ENCODE measurements around the gene KLHL12. TPM values are rescaled to one million over a fixed set of nuclear protein-coding genes. Genes with fewer than 3 reads are reported as not detected.
"Not testable (repeated sequence)": the region's sequence is repeated elsewhere in the genome, so short reads cannot be mapped to it uniquely, and the experiment has no call there.

Gene KLHL12
- total RNA-seq, 2 donors from 2014 or later, result 31.7 to 36.3 TPM

GRCh38 chr1:202915146-202915545 lies 11.9 kb downstream of the KLHL12 start:
- Mint-ChIP-seq H3K27ac (no peak overlapping the region), H3K9me3 (no peaks in the 10 kb centered on the region), H3K36me3 (peaks cover 0 to 10% of the 10 kb centered on the region in 2 donors)
- DNase-seq (ENCODE audit: low spot score in 2 of 2), result no peak
- no peak for ATAC-seq

DNA sequence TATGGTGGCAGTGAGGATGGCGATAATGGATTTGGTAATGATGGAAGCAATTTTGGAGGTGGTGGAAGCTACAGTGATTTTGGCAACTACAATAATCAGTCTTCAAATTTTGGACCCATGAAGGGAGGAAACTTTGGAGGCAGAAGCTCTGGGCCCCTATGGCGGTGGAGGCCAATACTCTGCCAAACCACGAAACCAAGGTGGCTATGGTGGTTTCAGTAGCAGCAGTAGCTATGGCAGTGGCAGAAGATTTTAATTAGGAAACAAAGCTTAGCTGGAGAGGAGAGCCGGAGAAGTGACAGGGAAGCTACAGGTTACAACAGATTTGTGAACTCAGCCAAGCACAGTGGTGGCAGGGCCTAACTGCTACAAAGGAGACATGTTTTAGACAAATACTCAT lies 14.6 kb downstream of the KLHL12 start:
- not testable (repeated sequence) for DNase-seq (ENCODE audit: low spot score in 2 of 2); ATAC-seq; H3K9me3 Mint-ChIP-seq
- Mint-ChIP-seq H3K36me3 (peaks cover 0 to 10% of the 10 kb centered on the region in 2 donors), H3K27ac (peak overlapping the region; percentile 9 to 11)

- peaks cover 0 to 10% of the 10 kb centered on the region in 2 donors for H3K36me3 Mint-ChIP-seq
- no peaks in the 10 kb centered on the region for H3K9me3 Mint-ChIP-seq
- no peak for ATAC-seq
- DNase-seq (ENCODE audit: low spot score in 2 of 2), result no peak
- peak overlapping the region in 1 of 2 donors; percentile 4 for H3K27ac Mint-ChIP-seq
Measured at GRCh38 chr1:202909494-202909893, 17.5 kb downstream of the KLHL12 start.

DNA sequence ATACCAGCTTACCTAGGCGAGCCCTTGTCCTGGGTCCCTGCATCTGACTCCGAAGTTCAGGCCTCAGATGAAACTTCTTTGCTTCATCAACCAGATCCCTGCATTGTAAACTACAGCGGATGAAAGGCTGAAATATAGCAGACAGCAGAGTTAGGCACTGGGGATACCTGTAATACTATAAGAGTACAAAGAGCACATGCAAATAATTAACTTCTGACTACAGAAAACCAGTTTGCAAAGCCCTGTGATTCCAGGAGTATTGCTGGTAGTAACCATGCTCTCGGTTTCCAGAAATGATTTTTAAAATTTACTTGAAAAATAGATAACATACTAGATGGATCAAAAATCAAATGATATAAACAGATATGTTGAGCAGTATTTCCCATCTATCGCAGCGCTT lies 18.0 kb downstream of the KLHL12 start:
- no peak for DNase-seq (ENCODE audit: low spot score in 2 of 2)
- Mint-ChIP-seq H3K36me3 (peaks cover 0 to 8% of the 10 kb centered on the region in 2 donors), H3K9me3 (no peaks in the 10 kb centered on the region), H3K27ac (no peak overlapping the region)
- no peak for ATAC-seq

DNA sequence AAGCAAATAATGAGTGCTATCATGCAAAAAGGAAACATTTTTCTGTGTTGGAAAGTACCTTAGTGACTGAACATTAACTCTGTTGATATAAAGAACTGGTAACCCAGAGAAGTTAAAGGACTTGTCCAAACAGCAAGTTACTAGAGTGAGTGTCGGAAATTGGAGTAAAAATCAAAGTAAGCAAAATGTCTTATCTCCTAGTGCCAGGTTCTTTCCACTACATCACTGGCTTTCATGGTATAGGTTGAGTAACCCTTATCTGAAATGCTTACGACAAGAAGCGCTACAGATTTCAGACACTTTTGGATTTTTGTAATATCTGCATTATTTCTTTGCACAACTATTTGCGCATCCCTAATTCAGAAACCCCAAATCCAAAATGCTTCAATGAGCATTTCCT lies 21.7 kb downstream of the KLHL12 start:
- Mint-ChIP-seq H3K36me3 (no peaks in the 10 kb centered on the region), H3K27ac (no peak overlapping the region), H3K9me3 (no peaks in the 10 kb centered on the region)
- ATAC-seq (no peak), DNase-seq (ENCODE audit: low spot score in 2 of 2) (no peak)

GRCh38 chr1:202903808-202904207 lies 23.2 kb downstream of the KLHL12 start:
- not testable (repeated sequence) for ATAC-seq; H3K27ac Mint-ChIP-seq; H3K36me3 Mint-ChIP-seq; H3K9me3 Mint-ChIP-seq; DNase-seq (ENCODE audit: low spot score in 2 of 2)

GRCh38 chr1:202901555-202901954 lies 25.5 kb downstream of the KLHL12 start:
- no peak for DNase-seq (ENCODE audit: low spot score in 2 of 2)
- no peak overlapping the region for H3K27ac Mint-ChIP-seq
- ATAC-seq, result no peak
- H3K9me3 Mint-ChIP-seq, result no peaks in the 10 kb centered on the region
- no peaks in the 10 kb centered on the region for H3K36me3 Mint-ChIP-seq

DNA sequence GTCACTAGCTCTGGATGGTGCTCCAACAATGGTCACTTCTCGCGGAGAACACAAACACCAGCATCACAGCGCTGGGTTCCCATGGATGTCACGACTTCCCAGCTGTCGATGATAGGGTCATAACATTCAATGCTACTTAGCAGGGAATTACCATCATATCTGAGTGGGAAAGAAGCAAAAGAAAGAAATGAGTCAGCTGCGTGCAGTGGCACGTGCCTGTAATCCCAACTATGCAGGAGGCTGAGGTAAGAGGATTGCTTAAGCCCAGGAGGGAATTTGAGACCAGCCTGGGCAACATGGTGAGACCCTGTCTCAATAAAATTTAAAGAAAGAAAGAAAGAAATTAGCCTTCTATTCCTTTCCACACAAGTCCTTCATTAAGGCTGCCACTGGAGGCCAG lies 34.5 kb downstream of the KLHL12 start:
- Mint-ChIP-seq H3K9me3 (no peaks in the 10 kb centered on the region), H3K27ac (no peak overlapping the region), H3K36me3 (peaks cover 0 to 17% of the 10 kb centered on the region in 2 donors)
- no peak for DNase-seq (ENCODE audit: low spot score in 2 of 2)
- ATAC-seq, result no peak

DNA sequence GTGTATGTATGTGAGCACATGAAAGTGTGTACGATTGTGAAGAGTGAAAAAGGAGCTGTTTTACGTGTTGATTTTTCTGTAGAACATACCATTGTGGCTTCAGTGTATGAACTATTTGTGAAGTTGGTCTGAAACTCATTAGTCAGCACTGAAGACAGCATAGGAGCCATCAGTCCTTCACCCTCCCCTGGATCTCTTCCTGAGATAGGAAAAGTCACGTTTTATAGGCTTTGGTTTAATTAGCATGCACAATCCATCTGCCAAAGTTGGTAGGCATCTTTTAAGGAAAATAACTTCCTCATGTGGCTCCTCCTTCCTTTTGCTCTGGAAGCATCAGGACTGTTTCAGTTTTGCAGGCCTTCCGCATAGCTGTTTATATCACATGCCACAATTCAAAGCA lies 36.6 kb downstream of the KLHL12 start:
- Mint-ChIP-seq H3K36me3 (peaks cover 0 to 17% of the 10 kb centered on the region in 2 donors), H3K9me3 (no peaks in the 10 kb centered on the region), H3K27ac (no peak overlapping the region)
- ATAC-seq (no peak), DNase-seq (ENCODE audit: low spot score in 2 of 2) (no peak)

- ATAC-seq (peak; percentile 91 to 95), DNase-seq (ENCODE audit: low spot score in 2 of 2) (peak; percentile 94 to 98)
- peak within 1 kb of the TSS; percentile 88 to 99 for H3K27ac Mint-ChIP-seq
- peaks cover 0 to 12% of the 10 kb centered on the region in 2 donors for H3K36me3 Mint-ChIP-seq
- H3K9me3 Mint-ChIP-seq, result no peaks in the 10 kb centered on the region
Measured at GRCh38 chr1:202888531-202889360, 38.3 kb downstream of the KLHL12 start, which contains the start of gene RABIF. Gene RABIF, minus strand, starts transcription at chr1:202889149. Its CDS starts 51 bp downstream, at chr1:202889098.

GRCh38 chr1:202888221-202888530 lies 38.9 kb downstream of the KLHL12 start:
- DNase-seq (ENCODE audit: low spot score in 2 of 2), result no peak
- ATAC-seq, result peak in 1 of 2 donors; percentile 37
- Mint-ChIP-seq H3K9me3 (no peaks in the 10 kb centered on the region), H3K36me3 (peaks cover 0 to 12% of the 10 kb centered on the region in 2 donors), H3K27ac (peak overlapping the region; percentile 88 to 93)

- DNase-seq (ENCODE audit: low spot score in 2 of 2), result no peak
- no peak for ATAC-seq
- Mint-ChIP-seq H3K9me3 (no peaks in the 10 kb centered on the region), H3K36me3 (peaks cover 6% of the 10 kb centered on the region in 2 donors), H3K27ac (no peak overlapping the region)
Measured at GRCh38 chr1:202880961-202881460, 46.0 kb downstream of the KLHL12 start.

DNA sequence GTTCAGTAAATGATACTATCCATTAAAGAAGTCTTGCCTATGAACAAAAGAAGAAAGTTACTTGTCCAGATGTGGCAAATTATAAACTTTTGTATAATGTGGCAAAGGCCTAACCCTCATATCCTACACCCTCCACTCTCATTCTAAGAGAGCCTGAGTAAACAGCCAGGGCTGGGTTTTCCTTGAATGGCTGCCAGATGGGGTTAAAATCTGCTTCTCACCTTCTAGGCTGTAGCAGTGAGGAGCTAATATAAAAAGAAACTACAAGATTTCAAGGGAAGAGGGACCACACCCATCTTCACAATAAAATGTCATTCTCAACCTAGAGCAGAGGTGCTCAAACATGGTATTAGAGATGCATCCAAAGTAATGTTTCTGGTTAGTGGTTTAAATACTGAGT lies 47.0 kb downstream of the KLHL12 start:
- Mint-ChIP-seq H3K27ac (peak overlapping the region in 1 of 2 donors; percentile 26), H3K36me3 (peaks cover 6% of the 10 kb centered on the region in 2 donors), H3K9me3 (no peaks in the 10 kb centered on the region)
- no peak for ATAC-seq
- DNase-seq (ENCODE audit: low spot score in 2 of 2), result no peak

DNA sequence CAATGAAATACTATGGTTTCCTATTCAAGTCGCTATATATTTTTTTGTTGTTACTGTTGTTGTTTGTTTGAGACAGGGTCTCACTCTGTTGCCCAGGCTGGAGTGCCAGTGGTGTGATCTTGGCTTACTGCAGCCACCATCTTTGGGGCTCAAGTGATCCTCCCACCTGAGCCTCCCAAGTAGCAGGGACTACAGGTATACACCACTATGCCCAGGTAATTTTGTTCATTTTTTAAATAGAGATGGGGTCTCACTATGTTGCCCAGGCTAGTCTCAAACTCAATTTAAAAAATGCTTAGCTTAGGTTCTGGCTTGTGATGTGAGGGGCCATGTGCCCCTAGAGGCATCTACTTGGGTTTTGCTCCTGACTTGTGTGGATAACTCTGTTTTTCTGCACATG lies 47.9 kb downstream of the KLHL12 start:
- Mint-ChIP-seq H3K36me3 (peaks cover 6% of the 10 kb centered on the region in 2 donors), H3K27ac (no peak overlapping the region)

GRCh38 chr1:202873026-202873425 lies 54.0 kb downstream of the KLHL12 start:
- Mint-ChIP-seq H3K27ac (peak overlapping the region in 1 of 2 donors; percentile 29), H3K36me3 (no peaks in the 10 kb centered on the region), H3K9me3 (no peaks in the 10 kb centered on the region)
- DNase-seq (ENCODE audit: low spot score in 2 of 2), result no peak
- no peak for ATAC-seq

More for the DNA sequence above, 47.9 kb downstream of the KLHL12 start:
- DNase-seq (ENCODE audit: low spot score in 2 of 2) (no peak), ATAC-seq (no peak)
- no peaks in the 10 kb centered on the region for H3K9me3 Mint-ChIP-seq

DNA sequence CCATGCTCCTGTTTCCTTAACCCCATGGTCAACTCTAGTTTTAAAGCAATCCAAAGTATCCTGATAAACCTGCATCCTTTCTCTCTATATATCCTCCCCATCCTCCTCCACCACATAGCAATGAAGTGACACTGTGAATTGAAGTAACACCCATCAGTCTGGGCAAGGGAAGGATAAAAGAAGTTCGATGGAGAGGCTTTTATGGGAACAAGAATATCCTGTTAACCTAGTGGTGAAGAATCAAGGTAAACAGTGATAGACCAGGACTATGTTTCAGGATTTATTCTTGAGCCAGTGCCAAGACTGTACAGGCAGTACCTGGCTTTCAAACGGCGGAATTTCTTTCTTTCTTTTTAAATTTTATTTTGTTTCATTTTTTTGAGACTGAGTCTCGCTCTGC lies 55.7 kb downstream of the KLHL12 start:
- Mint-ChIP-seq H3K36me3 (no peaks in the 10 kb centered on the region), H3K27ac (no peak overlapping the region), H3K9me3 (no peaks in the 10 kb centered on the region)
- ATAC-seq (no peak), DNase-seq (ENCODE audit: low spot score in 2 of 2) (no peak)

GRCh38 chr1:202862679-202863560 lies 64.1 kb downstream of the KLHL12 start:
- H3K27ac Mint-ChIP-seq, result no peak overlapping the region
- no peak for DNase-seq (ENCODE audit: low spot score in 2 of 2)
- H3K9me3 Mint-ChIP-seq, result no peaks in the 10 kb centered on the region
- no peaks in the 10 kb centered on the region for H3K36me3 Mint-ChIP-seq
- ATAC-seq, result no peak
